ENCODE measurements around the gene ASB6.

GRCh38 chr9:129647635-129648034, 5.7 kb upstream of the ASB6 start:
- TF ChIP-seq EZH2phosphoT487 (IDR thresholded peaks at IDR 0.05; ENCODE audit: borderline replicate concordance): no peak
- TF ChIP-seq, protein P1, sequence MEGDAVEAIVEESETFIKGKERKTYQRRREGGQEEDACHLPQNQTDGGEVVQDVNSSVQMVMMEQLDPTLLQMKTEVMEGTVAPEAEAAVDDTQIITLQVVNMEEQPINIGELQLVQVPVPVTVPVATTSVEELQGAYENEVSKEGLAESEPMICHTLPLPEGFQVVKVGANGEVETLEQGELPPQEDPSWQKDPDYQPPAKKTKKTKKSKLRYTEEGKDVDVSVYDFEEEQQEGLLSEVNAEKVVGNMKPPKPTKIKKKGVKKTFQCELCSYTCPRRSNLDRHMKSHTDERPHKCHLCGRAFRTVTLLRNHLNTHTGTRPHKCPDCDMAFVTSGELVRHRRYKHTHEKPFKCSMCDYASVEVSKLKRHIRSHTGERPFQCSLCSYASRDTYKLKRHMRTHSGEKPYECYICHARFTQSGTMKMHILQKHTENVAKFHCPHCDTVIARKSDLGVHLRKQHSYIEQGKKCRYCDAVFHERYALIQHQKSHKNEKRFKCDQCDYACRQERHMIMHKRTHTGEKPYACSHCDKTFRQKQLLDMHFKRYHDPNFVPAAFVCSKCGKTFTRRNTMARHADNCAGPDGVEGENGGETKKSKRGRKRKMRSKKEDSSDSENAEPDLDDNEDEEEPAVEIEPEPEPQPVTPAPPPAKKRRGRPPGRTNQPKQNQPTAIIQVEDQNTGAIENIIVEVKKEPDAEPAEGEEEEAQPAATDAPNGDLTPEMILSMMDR (conservative IDR thresholded peaks at IDR 0.05; ENCODE audit: low read length): no peak

Data from Loucy (cell line).